Endodermal cell (in vitro differentiated cells): ENCODE results near the gene COIL. TPM values are rescaled to one million over a fixed set of nuclear protein-coding genes. Genes with fewer than 3 reads are reported as not detected.

Experiments
- DNase-seq: peaks from one replicate; pipeline ENCODE4 v3.0.0-alpha.2; 2017
- H3K27ac ChIP-seq: 2 replicates; pipeline ENCODE4 v1.5.1; 2013; ENCODE audit warnings: mild to moderate bottlenecking, low read depth, low read length, moderate library complexity
- H3K27me3 ChIP-seq: 2 replicates; pipeline ENCODE4 v1.6.1; 2013; ENCODE audit warnings: mild to moderate bottlenecking, low read length, moderate library complexity; ENCODE audit not compliant: insufficient read depth, control insufficient read depth, poor library complexity, severe bottlenecking
- H3K36me3 ChIP-seq: 2 replicates; pipeline ENCODE4 v1.7.0; 2013; ENCODE audit warnings: mild to moderate bottlenecking, low read length, moderate library complexity; ENCODE audit not compliant: control insufficient read depth, insufficient read depth
- H3K4me1 ChIP-seq: one replicate; pipeline ENCODE4 v1.7.0; 2013; ENCODE audit warnings: low read length; ENCODE audit not compliant: control insufficient read depth, insufficient read depth
- H3K4me3 ChIP-seq: 2 replicates; pipeline ENCODE4 v1.5.1; 2013; ENCODE audit warnings: mild to moderate bottlenecking, low read length, moderate library complexity
- H3K9ac ChIP-seq: 2 replicates; pipeline ENCODE4 v1.6.1; 2013; ENCODE audit warnings: mild to moderate bottlenecking, low read length, moderate library complexity; ENCODE audit not compliant: poor library complexity, severe bottlenecking; ENCODE audit errors: extremely low read depth
- H3K9me3 ChIP-seq: 2 replicates; pipeline ENCODE4 v1.6.1; 2013; ENCODE audit warnings: mild to moderate bottlenecking, low read length, moderate library complexity; ENCODE audit not compliant: control insufficient read depth
- H3K27ac Mint-ChIP-seq: 2 replicates; pipeline ENCODE4 v1.8.0; 2020; ENCODE audit warnings: mixed read lengths
- H3K27me3 Mint-ChIP-seq: 2 replicates; pipeline ENCODE4 v1.8.0; 2021; ENCODE audit warnings: mild to moderate bottlenecking, mixed read lengths; ENCODE audit not compliant: insufficient read depth
- H3K36me3 Mint-ChIP-seq: 2 replicates; pipeline ENCODE4 v1.8.0; 2020; ENCODE audit warnings: low read depth, mixed read lengths
- H3K4me1 Mint-ChIP-seq: 2 replicates; pipeline ENCODE4 v1.8.0; 2020; ENCODE audit warnings: mixed read lengths
- H3K4me3 Mint-ChIP-seq: 2 replicates; pipeline ENCODE4 v1.8.0; 2020; ENCODE audit warnings: mild to moderate bottlenecking, moderate library complexity, mixed read lengths
- H3K9me3 Mint-ChIP-seq: 2 replicates; pipeline ENCODE4 v1.8.0; 2020; ENCODE audit warnings: mild to moderate bottlenecking, mixed read lengths
- CTCF ChIP-seq: fragments of 200-600 bp; sonication (generic); conservative IDR thresholded peaks from 2 replicates; pipeline ENCODE4 v1.5.0; 2021; ENCODE audit warnings: antibody characterized with exemption, mild to moderate bottlenecking
- WGBS, 2 experiments: methylation state at CpG; one replicate each; pipeline versions ENCODE4 v1.1.5 to v1.1.7; 2013; ENCODE audit warnings: missing lambda C conversion rate in 2 of 2, mixed read lengths in 1 of 2; ENCODE audit not compliant: insufficient coverage in 1 of 2, insufficient read length in 1 of 2; 5-methylcytosine and 5-hydroxymethylcytosine counted together
- total RNA-seq, 2 donors: library from RNA; stranded (reverse); fragmentation: NEBNext Ultra II Directional in 1 of 2; extraction: Animal tissue kit (Norgen Biotek cat#: 25700) in 1 of 2; gene quantifications; 2 replicates in 1 of 2; 3 replicates in 1 of 2; pipeline ENCODE4 v1.2.1, GENCODE V29; 2021

COIL gene
- total RNA-seq, 2 donors from 2014 or later = 18.2 to 19.2 TPM

GRCh38 chr17:56929362-56929969, 31.4 kb downstream of the COIL start:
- Histone ChIP-seq H3K27ac (no peak overlapping the region), H3K9ac (no peak overlapping the region), H3K4me1 (no peaks in the 10 kb centered on the region), H3K9me3 (peaks cover 71% of the 10 kb centered on the region), H3K4me3 (no peak overlapping the region), H3K27me3 (no peaks in the 10 kb centered on the region), H3K36me3 (peaks cover 7% of the 10 kb centered on the region)
- Mint-ChIP-seq H3K27ac (no peak overlapping the region), H3K4me3 (no peak overlapping the region), H3K4me1 (no peaks in the 10 kb centered on the region), H3K36me3 (peaks cover 26% of the 10 kb centered on the region), H3K9me3 (peaks cover 84% of the 10 kb centered on the region), H3K27me3 (no peaks in the 10 kb centered on the region)
- no peak for TF ChIP-seq CTCF
- DNase-seq = no peak

- no peaks in the 10 kb centered on the region for H3K36me3 ChIP-seq
- no peak overlapping the region for H3K4me3 ChIP-seq
- no peak overlapping the region for H3K9ac ChIP-seq
- Mint-ChIP-seq H3K27ac (no peak overlapping the region), H3K4me3 (no peak overlapping the region), H3K27me3 (no peaks in the 10 kb centered on the region), H3K4me1 (no peaks in the 10 kb centered on the region), H3K9me3 (peaks cover 85% of the 10 kb centered on the region), H3K36me3 (peaks cover 17% of the 10 kb centered on the region)
- H3K9me3 ChIP-seq = peaks cover 69% of the 10 kb centered on the region
- H3K27ac ChIP-seq = no peak overlapping the region
- DNase-seq = no peak
- 77 to 80% methylated on average over 1 to 2 of the region's 2 CpGs for WGBS, 2 experiments
- no peak for TF ChIP-seq CTCF
- H3K4me1 ChIP-seq = no peaks in the 10 kb centered on the region
- no peaks in the 10 kb centered on the region for H3K27me3 ChIP-seq
These were observed 32.3 kb downstream of the COIL start for GRCh38 chr17:56928586-56928985.

- no peaks in the 10 kb centered on the region for H3K27me3 ChIP-seq
- WGBS, 2 experiments = 71 to 72% methylated on average over 1 to 2 of the region's 2 CpGs
- H3K27ac ChIP-seq = no peak overlapping the region
- Mint-ChIP-seq H3K36me3 (peaks cover 5% of the 10 kb centered on the region), H3K27me3 (no peaks in the 10 kb centered on the region), H3K9me3 (peaks cover 68% of the 10 kb centered on the region), H3K27ac (no peak overlapping the region), H3K4me3 (no peak overlapping the region), H3K4me1 (no peaks in the 10 kb centered on the region)
- H3K4me3 ChIP-seq = no peak overlapping the region
- H3K9me3 ChIP-seq = peaks cover 54% of the 10 kb centered on the region
- no peak for DNase-seq
- H3K9ac ChIP-seq = no peak overlapping the region
- H3K36me3 ChIP-seq = no peaks in the 10 kb centered on the region
- no peak for TF ChIP-seq CTCF
- H3K4me1 ChIP-seq = no peaks in the 10 kb centered on the region
These were observed 34.1 kb downstream of the COIL start for GRCh38 chr17:56926704-56927103.
